GM12878 (cell line): Measurements from ENCODE around the gene DLEC1. TPM values are rescaled to one million over a fixed set of nuclear protein-coding genes. Genes with fewer than 3 reads are reported as not detected.
"Not testable (repeated sequence)": the region's sequence is repeated elsewhere in the genome, so short reads cannot be mapped to it uniquely, and the experiment has no call there.

Experiments used
- ATAC-seq: fragments of 200-7000 bp; cut with Tn5 transposase; 3 replicates; pipeline ENCODE4 v1.9.1; 2020; ENCODE audit warnings: mild to moderate bottlenecking, moderate library complexity
- BruUV-seq: library from RNA; stranded (reverse); fragments of 400-500 nt; replicated peaks from 2 replicates; lab custom pipeline; 2021; lab: Mats Ljungman, UMichigan
- CTCF ChIA-PET: fragments of 300-600 bp; sonication (Branson Sonifier 250); formaldehyde crosslinking; extraction: SDS; loops from one replicate; lab custom pipeline; 2021; ENCODE audit warnings: inconsistent platforms; lab: Yijun Ruan, JAX
- POLR2A ChIA-PET: fragments of 350-600 bp; formaldehyde crosslinking; extraction: SDS; loops from one replicate; lab custom pipeline; 2021; ENCODE audit warnings: inconsistent platforms; lab: Charles Lee
- RAD21 ChIA-PET: fragments of 300-600 bp; sonication (Branson Sonifier 250); formaldehyde crosslinking; loops from one replicate; lab custom pipeline; 2023; ENCODE audit warnings: antibody characterized with exemption; ENCODE audit not compliant: unreplicated experiment; lab: Charles Lee
- SMC1A ChIA-PET: fragments of 300-600 bp; sonication (Branson Sonifier 250); formaldehyde crosslinking; loops from one replicate; lab custom pipeline; 2023; ENCODE audit not compliant: unreplicated experiment, uncharacterized antibody; lab: Charles Lee
- DNase-seq: peaks from one replicate; pipeline ENCODE4 v3.0.0-alpha.2; 2011; ENCODE audit warnings: low read depth, low spot score
- FAIRE-seq: peaks from 3 replicates; lab custom pipeline; 2011; peaks lifted over from hg19 to GRCh38; lab: Jason Lieb, UNC
- H2AFZ ChIP-seq: 2 replicates; pipeline ENCODE4 v1.6.0; 2011; ENCODE audit warnings: low read depth, low read length, control low read depth; ENCODE audit not compliant: control insufficient read depth
- H3K27ac ChIP-seq: 2 replicates; pipeline ENCODE4 v1.5.1; 2011; ENCODE audit warnings: control low read depth; ENCODE audit not compliant: control insufficient read depth, insufficient read depth
- H3K27me3 ChIP-seq, 2 experiments: replicated peaks in 1 of 2; 2 replicates each; pipeline versions ENCODE4 v1.6.0 to v1.6.1; 2011; ENCODE audit warnings: low read length in 1 of 2; ENCODE audit not compliant: control insufficient read depth in 2 of 2, insufficient read depth in 2 of 2
- H3K36me3 ChIP-seq, 2 experiments: 2 replicates each; pipeline ENCODE4 v1.5.1; 2011; ENCODE audit warnings: low read length in 1 of 2; ENCODE audit not compliant: control insufficient read depth in 2 of 2, insufficient read depth in 2 of 2
- H3K4me1 ChIP-seq: 2 replicates; pipeline ENCODE4 v1.6.1; 2011; ENCODE audit warnings: mild to moderate bottlenecking, low read length, moderate library complexity, mixed read lengths; ENCODE audit not compliant: control insufficient read depth, insufficient read depth
- H3K4me2 ChIP-seq: 2 replicates; pipeline ENCODE4 v1.6.0; 2011; ENCODE audit warnings: control low read depth; ENCODE audit not compliant: control insufficient read depth, insufficient read depth
- H3K4me3 ChIP-seq: fragments of 200-600 bp; sonication (generic); 2 replicates; pipeline ENCODE4 v1.5.1; 2016
- H3K79me2 ChIP-seq: 2 replicates; pipeline ENCODE4 v1.6.0; 2011; ENCODE audit warnings: low read length; ENCODE audit not compliant: control insufficient read depth, insufficient read depth
- H3K9ac ChIP-seq: 2 replicates; pipeline ENCODE4 v1.8.0; 2011; ENCODE audit warnings: low read length, control low read depth, mixed read lengths; ENCODE audit not compliant: control insufficient read depth, insufficient read depth
- H3K9me3 ChIP-seq: replicated peaks from 3 replicates; pipeline ENCODE4 v1.5.1; 2011; ENCODE audit warnings: mild to moderate bottlenecking, low read length; ENCODE audit not compliant: control insufficient read depth, insufficient read depth
- H4K20me1 ChIP-seq: 2 replicates; pipeline ENCODE4 v1.6.0; 2011; ENCODE audit not compliant: control insufficient read depth, insufficient read depth
- BHLHE40 ChIP-seq, 2 experiments: fragments of 450-650 bp in 1 of 2; IDR thresholded peaks; 2 replicates each; pipeline ENCODE4 v1.6.1; 2011 to 2017; ENCODE audit warnings: low read depth in 2 of 2, borderline replicate concordance in 1 of 2, improper control_type of control experiment in 1 of 2, low read length in 1 of 2, mild to moderate bottlenecking in 1 of 2
- CBX3 ChIP-seq: fragments of 200-600 bp; sonication (generic); IDR thresholded peaks from 2 replicates; pipeline ENCODE4 v1.6.1; 2016; ENCODE audit warnings: low read depth, borderline replicate concordance
- CEBPB ChIP-seq, 2 experiments: fragments of 150-350 bp in 1 of 2; IDR thresholded peaks; 2 replicates each; pipeline ENCODE4 v1.6.1; 2012 to 2014; ENCODE audit warnings: low read depth in 2 of 2, low read length in 2 of 2, borderline replicate concordance in 1 of 2, inconsistent platforms in 1 of 2
- GABPA ChIP-seq: IDR thresholded peaks from 2 replicates; pipeline ENCODE4 v1.6.1; 2014; ENCODE audit warnings: antibody characterized with exemption, low read depth, mild to moderate bottlenecking, inconsistent platforms
- IKZF1 ChIP-seq: fragments of 450-650 bp; conservative IDR thresholded peaks from 2 replicates; pipeline ENCODE4 v1.6.1; 2017; ENCODE audit warnings: antibody characterized with exemption, mild to moderate bottlenecking
- NFIC ChIP-seq: IDR thresholded peaks from 2 replicates; pipeline ENCODE4 v1.6.1; 2012; ENCODE audit warnings: low read depth, mild to moderate bottlenecking, inconsistent platforms, low read length, moderate library complexity
- NFYA ChIP-seq: IDR thresholded peaks from 2 replicates; pipeline ENCODE4 v1.6.1; 2011; ENCODE audit warnings: low read depth, mild to moderate bottlenecking, low read length, improper control_type of control experiment, borderline replicate concordance
- NR2C2 ChIP-seq: IDR thresholded peaks from 2 replicates; pipeline ENCODE4 v1.6.1; 2011; ENCODE audit warnings: borderline replicate concordance, low read depth; ENCODE audit not compliant: control insufficient read depth, insufficient read length
- RBBP5 ChIP-seq: fragments of 200-600 bp; sonication (generic); conservative IDR thresholded peaks from 2 replicates; pipeline ENCODE4 v1.6.1; 2016
- SIN3A ChIP-seq: IDR thresholded peaks from 2 replicates; pipeline ENCODE4 v1.6.1; 2012; ENCODE audit warnings: low read depth, low read length, improper control_type of control experiment
- SIX5 ChIP-seq: IDR thresholded peaks from 2 replicates; pipeline ENCODE4 v1.6.1; 2011; ENCODE audit warnings: mild to moderate bottlenecking, low read depth, low read length, moderate library complexity; ENCODE audit not compliant: severe bottlenecking
- SMAD1 ChIP-seq: fragments of 450-650 bp; IDR thresholded peaks from 2 replicates; pipeline ENCODE4 v1.6.1; 2018; ENCODE audit warnings: mild to moderate bottlenecking, low read depth; ENCODE audit not compliant: partially characterized antibody
- SMAD5 ChIP-seq: IDR thresholded peaks from 2 replicates; pipeline ENCODE4 v1.6.1; 2016; ENCODE audit warnings: antibody characterized with exemption, low read depth
- SPI1 ChIP-seq: IDR thresholded peaks from 2 replicates; pipeline ENCODE4 v1.6.1; 2011; ENCODE audit warnings: low read depth, mild to moderate bottlenecking, low read length, moderate library complexity, borderline replicate concordance; ENCODE audit not compliant: insufficient read depth
- SRF ChIP-seq, 2 experiments: IDR thresholded peaks; 2 replicates each; pipeline ENCODE4 v1.6.1; 2011; ENCODE audit warnings: low read depth in 2 of 2, low read length in 2 of 2, mild to moderate bottlenecking in 1 of 2, moderate library complexity in 1 of 2
- YBX1 ChIP-seq: fragments of 450-650 bp; IDR thresholded peaks from 2 replicates; pipeline ENCODE4 v1.6.1; 2016; ENCODE audit warnings: antibody characterized with exemption
- WGBS: methylation state at CpG from one replicate; pipeline ENCODE4 v1.1.6; 2016; ENCODE audit warnings: low lambda C conversion rate; ENCODE audit not compliant: insufficient replicate concordance, insufficient coverage; ENCODE audit errors: missing lambda C conversion rate; 5-methylcytosine and 5-hydroxymethylcytosine counted together
- in situ Hi-C: fragments of 300-500 bp; cut with MboI; formaldehyde crosslinking; loops from 9 replicates; pipeline ENCODE4 v1.14.3; 2018; ENCODE audit warnings: mixed read lengths
- intact Hi-C: fragments of 100-400 bp; cut with micrococcal nuclease; formaldehyde crosslinking; loops from one replicate; pipeline ENCODE4 v1.14.2; 2022; ENCODE audit not compliant: unreplicated experiment
- polyA plus RNA-seq, 11 experiments: library from polyadenylated mRNA; depleted of rRNA in 4 of 11; unstranded in 6 of 11; stranded (reverse) in 5 of 11; fragments of >200 nt; fragmentation: Nextera tagmentation in 4 of 11; fragmentation: Illumina TruSeq in 1 of 11; extraction: Ambion mirVana in 4 of 11; extraction: Trizol in 1 of 11; gene quantifications; 1 replicate in 1 of 11; 2 replicates in 10 of 11; pipeline versions ENCODE4 v1.2.1 to v1.2.3, GENCODE V29; 2011 to 2016; ENCODE audit warnings: inconsistent platforms in 2 of 11, missing spikeins in 2 of 11, low read depth in 1 of 11
- total RNA-seq, 4 experiments: library from RNA; depleted of rRNA in 3 of 4; stranded (reverse); fragments of >200 nt in 3 of 4; fragmentation: Illumina TruSeq in 1 of 4; extraction: Trizol in 1 of 4; gene quantifications; 2 replicates each; pipeline versions ENCODE4 v1.2.1 to v1.2.3, GENCODE V29; 2013 to 2021

Gene DLEC1
- total and polyA plus RNA-seq, 10 of the 15 experiments (the other 5 are each of a cell fraction or from before 2014, with no cell fraction given): 0.03 to 0.29 (median 0.07) TPM; not detected in 3

DNA sequence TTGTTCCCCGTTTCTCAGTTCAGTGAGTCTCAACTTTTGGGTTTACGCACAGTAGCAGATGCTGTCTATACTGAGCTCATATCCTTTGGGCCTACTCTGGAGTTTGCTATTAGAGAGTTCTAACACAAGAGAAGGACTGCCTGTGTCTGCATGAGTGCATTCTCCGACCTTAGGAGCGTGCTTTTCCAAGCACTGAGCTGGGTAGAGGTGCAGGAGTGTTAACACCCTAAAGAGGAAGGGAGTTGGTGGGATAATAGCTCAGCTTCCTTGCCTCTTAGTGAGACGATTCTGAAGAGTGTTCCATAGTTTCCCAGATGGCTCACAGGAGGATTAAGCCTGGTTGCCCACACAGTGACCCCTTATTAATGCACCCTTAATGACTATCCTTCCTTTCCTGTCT lies 119.5 kb downstream of the DLEC1 start:
- BruUV-seq: no TSS peak
- no peak for ATAC-seq
- Histone ChIP-seq H3K4me2 (no peak overlapping the region), H4K20me1 (no peaks in the 10 kb centered on the region), H3K79me2 (no peaks in the 10 kb centered on the region), H3K9me3 (peaks cover 2% of the 10 kb centered on the region; the same call in 1 of the 3 replicates), H2AFZ (peak overlapping the region; percentile 41), H3K4me1 (peaks cover 3% of the 10 kb centered on the region; the same call in 1 of the 2 replicates), H3K27ac (no peak overlapping the region), H3K9ac (no peak overlapping the region), H3K36me3 (no peaks in the 10 kb centered on the region), H3K4me3 (no peak overlapping the region), H3K27me3 (no peaks in the 10 kb centered on the region)
- intact Hi-C loops (no loop called here), in situ Hi-C loops (no loop called here)
- no peak for DNase-seq
- FAIRE-seq: no peak
- ChIA-PET SMC1A (interaction anchor here (0.8 to 10.2 kb wide), 5 partner anchors 8 to 103 kb away, joined by 3 to 89 read pairs (median 4); partner anchors contain the start of genes ACAA1 and MYD88), POLR2A (interaction anchor here (1.2 to 7.2 kb wide), 6 partner anchors 7 to 161 kb away, joined by 3 to 100 read pairs (median 6); partner anchors contain the start of genes ACAA1 and OXSR1), RAD21 (interaction anchor here (1.1 to 1.9 kb wide), 4 partner anchors 9 to 73 kb away, joined by 3 to 4 read pairs (median 3); partner anchors contain the start of gene ACAA1), CTCF (interaction anchor here (0.6 to 1.8 kb wide), 5 partner anchors 9 to 322 kb away, joined by 3 to 5 read pairs (median 3); no protein-coding TSS in a partner anchor)
- TF ChIP-seq SPI1: no peak
- TF ChIP-seq CBX3: no peak
- no peak for TF ChIP-seq NFIC
- TF ChIP-seq SMAD1: no peak
- no peak for TF ChIP-seq SIX5
- TF ChIP-seq SIN3A: no peak
- TF ChIP-seq CEBPB (IDR thresholded peaks at IDR 0.05; ENCODE audit: borderline replicate concordance in 1 of 2, low read depth in 2 of 2, low read length in 2 of 2): no peak
- TF ChIP-seq RBBP5: no peak
- TF ChIP-seq SMAD5: no peak
- TF ChIP-seq GABPA: no peak
- no peak for TF ChIP-seq BHLHE40 (IDR thresholded peaks at IDR 0.05; ENCODE audit: borderline replicate concordance in 1 of 2, low read depth in 2 of 2, low read length in 1 of 2)
- no peak for TF ChIP-seq YBX1
- no peak for TF ChIP-seq SRF (IDR thresholded peaks at IDR 0.05; ENCODE audit: low read depth in 2 of 2, low read length in 2 of 2)
- TF ChIP-seq IKZF1: no peak
- no peak for TF ChIP-seq NFYA
- TF ChIP-seq NR2C2: no peak
- WGBS: 69% methylated on average over 5 of the region's 5 CpGs

DNA sequence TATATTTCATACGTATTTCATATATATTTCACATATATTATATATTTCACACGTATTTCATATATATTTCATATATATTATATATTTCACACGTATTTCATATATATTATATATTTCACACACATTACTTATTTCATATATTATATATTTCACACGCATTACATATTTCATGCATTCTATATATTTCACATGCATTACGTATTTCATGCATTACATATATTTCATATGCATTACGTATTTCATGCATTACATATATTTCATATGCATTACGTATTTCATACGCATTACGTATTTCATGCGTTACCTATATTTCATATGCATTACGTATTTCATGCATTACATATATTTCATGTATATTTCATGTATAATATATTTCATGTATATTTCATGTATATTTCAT lies 121.7 kb downstream of the DLEC1 start:
- DNase-seq, H4K20me1 ChIP-seq, H3K27ac ChIP-seq, CTCF ChIA-PET, H3K4me3 ChIP-seq, H3K4me1 ChIP-seq, H2AFZ ChIP-seq, BruUV-seq, H3K4me2 ChIP-seq, SMC1A ChIA-PET, H3K27me3 ChIP-seq, RAD21 ChIA-PET, H3K36me3 ChIP-seq, H3K9me3 ChIP-seq, H3K9ac ChIP-seq, FAIRE-seq, in situ Hi-C loops, POLR2A ChIA-PET, H3K79me2 ChIP-seq, intact Hi-C loops, ATAC-seq: not testable (repeated sequence)
- 96% methylated on average over 11 of the region's 11 CpGs for WGBS
